ENCODE data around the gene EEF1B2. TPM values are rescaled to one million over a fixed set of nuclear protein-coding genes. Genes with fewer than 3 reads are reported as not detected.

Gene EEF1B2
- polyA plus RNA-seq, 1 donor: 1,069 TPM

Other genes with a start within 250 kb of the EEF1B2 start
- 8.6 TPM for gene INO80D, start 73.7 kb upstream of the EEF1B2 start, polyA plus RNA-seq (ENCODE audit: insufficient read length)
- 65.0 TPM for gene NDUFS1, start 451 bp upstream of the EEF1B2 start, polyA plus RNA-seq (ENCODE audit: insufficient read length)
- 11.0 TPM for gene ZDBF2, start 114.8 kb downstream of the EEF1B2 start, polyA plus RNA-seq (ENCODE audit: insufficient read length)

All from forelimb muscle (tissue), 1 donor.